Upper lobe of right lung (tissue), 1 donor: ENCODE results near the gene PTPRT. TPM values are rescaled to one million over a fixed set of nuclear protein-coding genes. Genes with fewer than 3 reads are reported as not detected.

Source experiments
- ATAC-seq: fragments of 200-7000 bp; cut with Tn5 transposase; one replicate; pipeline ENCODE4 v1.9.1; 2020; ENCODE audit warnings: mild to moderate bottlenecking, moderate library complexity
- DNase-seq: peaks from one replicate; pipeline ENCODE4 v3.0.0-alpha.2; 2020
- H3K27ac ChIP-seq: fragments of 200-600 bp; one replicate; pipeline ENCODE4 v1.8.0; 2022
- H3K27me3 ChIP-seq: fragments of 200-600 bp; one replicate; pipeline ENCODE4 v1.8.0; 2022; ENCODE audit warnings: mild to moderate bottlenecking
- H3K36me3 ChIP-seq: fragments of 200-600 bp; one replicate; pipeline ENCODE4 v1.8.0; 2022
- H3K4me1 ChIP-seq: fragments of 200-600 bp; one replicate; pipeline ENCODE4 v1.8.0; 2022
- H3K4me3 ChIP-seq: fragments of 200-600 bp; one replicate; pipeline ENCODE4 v1.8.0; 2022; ENCODE audit warnings: mild to moderate bottlenecking
- H3K9me3 ChIP-seq: fragments of 200-600 bp; one replicate; pipeline ENCODE4 v1.8.0; 2022
- intact Hi-C: fragments of 100-400 bp; cut with DNase I; formaldehyde crosslinking; loops from one replicate; pipeline ENCODE4 v1.11.0; 2022
- total RNA-seq: library from RNA; stranded (reverse); fragmentation: NEBNext Ultra II Directional; extraction: Animal tissue kit (Norgen Biotek cat#: 25700); gene quantifications from one replicate; pipeline ENCODE4 v1.2.1, GENCODE V29; 2021
- TF ChIP-seq, protein P1 (sequence below): fragments of 200-600 bp; IDR thresholded peaks from one replicate; pipeline ENCODE4 v1.8.0; 2022; ENCODE audit warnings: antibody characterized with exemption
- donor health status: DM: no; HTN: yes; CAD: no; lungs with severe emphysema.

PTPRT gene
- total RNA-seq, 1 donor from 2014 or later = 0.46 TPM

- ATAC-seq (no peak), DNase-seq (no peak)
- intact Hi-C loops = no loop called here
- Histone ChIP-seq H3K36me3 (no peaks in the 10 kb centered on the region), H3K4me1 (no peaks in the 10 kb centered on the region), H3K9me3 (no peaks in the 10 kb centered on the region), H3K4me3 (no peak overlapping the region), H3K27ac (no peak overlapping the region), H3K27me3 (no peaks in the 10 kb centered on the region)
- TF ChIP-seq, protein P1, sequence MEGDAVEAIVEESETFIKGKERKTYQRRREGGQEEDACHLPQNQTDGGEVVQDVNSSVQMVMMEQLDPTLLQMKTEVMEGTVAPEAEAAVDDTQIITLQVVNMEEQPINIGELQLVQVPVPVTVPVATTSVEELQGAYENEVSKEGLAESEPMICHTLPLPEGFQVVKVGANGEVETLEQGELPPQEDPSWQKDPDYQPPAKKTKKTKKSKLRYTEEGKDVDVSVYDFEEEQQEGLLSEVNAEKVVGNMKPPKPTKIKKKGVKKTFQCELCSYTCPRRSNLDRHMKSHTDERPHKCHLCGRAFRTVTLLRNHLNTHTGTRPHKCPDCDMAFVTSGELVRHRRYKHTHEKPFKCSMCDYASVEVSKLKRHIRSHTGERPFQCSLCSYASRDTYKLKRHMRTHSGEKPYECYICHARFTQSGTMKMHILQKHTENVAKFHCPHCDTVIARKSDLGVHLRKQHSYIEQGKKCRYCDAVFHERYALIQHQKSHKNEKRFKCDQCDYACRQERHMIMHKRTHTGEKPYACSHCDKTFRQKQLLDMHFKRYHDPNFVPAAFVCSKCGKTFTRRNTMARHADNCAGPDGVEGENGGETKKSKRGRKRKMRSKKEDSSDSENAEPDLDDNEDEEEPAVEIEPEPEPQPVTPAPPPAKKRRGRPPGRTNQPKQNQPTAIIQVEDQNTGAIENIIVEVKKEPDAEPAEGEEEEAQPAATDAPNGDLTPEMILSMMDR = no peak
Observed at GRCh38 chr20:42775866-42776265, 413.8 kb downstream of the PTPRT start.

- TF ChIP-seq, protein P1 = no peak
- Histone ChIP-seq H3K27ac (no peak overlapping the region), H3K36me3 (no peaks in the 10 kb centered on the region), H3K9me3 (no peaks in the 10 kb centered on the region), H3K4me3 (no peak overlapping the region), H3K27me3 (no peaks in the 10 kb centered on the region), H3K4me1 (no peaks in the 10 kb centered on the region)
- intact Hi-C loops = no loop called here
- DNase-seq (no peak), ATAC-seq (no peak)
Observed at GRCh38 chr20:42775037-42775436, 414.7 kb downstream of the PTPRT start.

- intact Hi-C loops = no loop called here
- Histone ChIP-seq H3K27ac (no peak overlapping the region), H3K9me3 (no peaks in the 10 kb centered on the region), H3K27me3 (no peaks in the 10 kb centered on the region), H3K36me3 (no peaks in the 10 kb centered on the region), H3K4me3 (no peak overlapping the region), H3K4me1 (no peaks in the 10 kb centered on the region)
- TF ChIP-seq, protein P1 = no peak
- DNase-seq = no peak
- no peak for ATAC-seq
Observed at GRCh38 chr20:42763015-42763414, 426.7 kb downstream of the PTPRT start.

DNA sequence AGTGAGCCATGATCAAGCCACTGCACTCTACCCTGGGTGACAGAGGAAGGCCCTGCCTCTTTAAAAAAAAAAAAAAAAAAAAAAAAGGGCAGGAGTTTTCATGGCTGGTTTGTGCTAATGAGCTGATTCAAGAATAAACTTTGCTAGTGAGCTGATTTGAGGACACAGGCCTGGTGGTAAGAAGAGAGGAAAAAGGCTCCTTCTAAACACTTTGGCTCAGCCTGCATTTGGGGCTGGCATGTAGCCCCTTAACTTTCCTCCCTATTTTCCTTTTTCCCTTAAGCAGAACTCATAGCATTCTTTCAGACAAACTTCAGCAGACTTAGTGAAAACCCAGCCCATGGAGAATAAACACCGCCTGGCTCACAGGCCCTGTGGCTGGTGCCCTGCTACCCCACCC, 432.7 kb downstream of the PTPRT start:
- TF ChIP-seq, protein P1 = no peak
- H3K27ac ChIP-seq = no peak overlapping the region
- H3K27me3 ChIP-seq = no peaks in the 10 kb centered on the region
- no peaks in the 10 kb centered on the region for H3K9me3 ChIP-seq
- DNase-seq = no peak
- ATAC-seq = no peak
- no peaks in the 10 kb centered on the region for H3K4me1 ChIP-seq
- no peaks in the 10 kb centered on the region for H3K36me3 ChIP-seq
- intact Hi-C loops = no loop called here
- H3K4me3 ChIP-seq = no peak overlapping the region

DNA sequence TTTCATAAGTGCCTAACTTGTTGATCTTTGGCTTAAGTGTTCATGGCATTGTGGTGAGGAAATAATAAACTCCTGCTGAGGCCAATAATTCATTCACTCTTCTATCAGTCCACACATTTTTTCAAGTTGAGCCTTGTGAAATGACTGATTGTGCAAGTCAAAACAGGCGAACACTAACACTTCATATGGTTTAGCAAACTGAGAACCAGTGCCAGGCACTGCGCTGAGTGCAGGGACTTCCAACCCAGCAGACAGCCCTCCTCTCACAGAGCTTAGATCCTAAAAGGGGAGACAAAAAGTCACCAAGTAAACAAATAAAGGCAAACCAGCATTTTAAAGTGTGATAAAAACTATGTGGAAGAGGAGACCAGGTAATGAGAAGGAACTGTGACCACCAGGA, 435.0 kb downstream of the PTPRT start:
- Histone ChIP-seq H3K27me3 (no peaks in the 10 kb centered on the region), H3K4me1 (no peaks in the 10 kb centered on the region), H3K36me3 (no peaks in the 10 kb centered on the region), H3K9me3 (no peaks in the 10 kb centered on the region), H3K4me3 (no peak overlapping the region), H3K27ac (no peak overlapping the region)
- DNase-seq = peak; percentile 74
- intact Hi-C loops = no loop called here
- ATAC-seq = peak; percentile 67
- TF ChIP-seq, protein P1 = no peak

DNA sequence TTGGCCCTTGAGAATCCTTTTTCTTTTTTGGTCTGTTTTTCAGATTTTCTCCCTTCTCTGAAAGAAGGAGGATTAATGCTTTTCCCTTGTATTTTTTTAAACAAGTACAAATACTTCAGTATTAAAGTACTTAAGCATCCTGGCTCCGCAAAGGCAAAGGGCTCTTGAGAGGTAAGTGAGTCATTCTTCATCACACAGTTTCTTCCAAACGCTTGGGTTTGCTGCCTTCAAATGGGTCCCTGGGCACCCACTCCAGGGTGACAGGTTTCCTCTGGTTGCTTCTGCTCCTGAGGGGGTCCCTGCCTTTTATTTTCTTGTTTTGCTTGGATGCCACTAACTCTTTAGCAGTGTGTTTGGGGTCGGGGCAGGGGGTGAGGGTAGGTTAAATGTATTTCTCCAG, 437.1 kb downstream of the PTPRT start:
- no peak for DNase-seq
- Histone ChIP-seq H3K27ac (no peak overlapping the region), H3K27me3 (no peaks in the 10 kb centered on the region), H3K9me3 (no peaks in the 10 kb centered on the region), H3K36me3 (no peaks in the 10 kb centered on the region), H3K4me1 (no peaks in the 10 kb centered on the region), H3K4me3 (no peak overlapping the region)
- intact Hi-C loops = no loop called here
- peak; percentile 58 for ATAC-seq
- TF ChIP-seq, protein P1 = no peak
